ENCODE results near the gene MEN1.

Gene MEN1

DNA sequence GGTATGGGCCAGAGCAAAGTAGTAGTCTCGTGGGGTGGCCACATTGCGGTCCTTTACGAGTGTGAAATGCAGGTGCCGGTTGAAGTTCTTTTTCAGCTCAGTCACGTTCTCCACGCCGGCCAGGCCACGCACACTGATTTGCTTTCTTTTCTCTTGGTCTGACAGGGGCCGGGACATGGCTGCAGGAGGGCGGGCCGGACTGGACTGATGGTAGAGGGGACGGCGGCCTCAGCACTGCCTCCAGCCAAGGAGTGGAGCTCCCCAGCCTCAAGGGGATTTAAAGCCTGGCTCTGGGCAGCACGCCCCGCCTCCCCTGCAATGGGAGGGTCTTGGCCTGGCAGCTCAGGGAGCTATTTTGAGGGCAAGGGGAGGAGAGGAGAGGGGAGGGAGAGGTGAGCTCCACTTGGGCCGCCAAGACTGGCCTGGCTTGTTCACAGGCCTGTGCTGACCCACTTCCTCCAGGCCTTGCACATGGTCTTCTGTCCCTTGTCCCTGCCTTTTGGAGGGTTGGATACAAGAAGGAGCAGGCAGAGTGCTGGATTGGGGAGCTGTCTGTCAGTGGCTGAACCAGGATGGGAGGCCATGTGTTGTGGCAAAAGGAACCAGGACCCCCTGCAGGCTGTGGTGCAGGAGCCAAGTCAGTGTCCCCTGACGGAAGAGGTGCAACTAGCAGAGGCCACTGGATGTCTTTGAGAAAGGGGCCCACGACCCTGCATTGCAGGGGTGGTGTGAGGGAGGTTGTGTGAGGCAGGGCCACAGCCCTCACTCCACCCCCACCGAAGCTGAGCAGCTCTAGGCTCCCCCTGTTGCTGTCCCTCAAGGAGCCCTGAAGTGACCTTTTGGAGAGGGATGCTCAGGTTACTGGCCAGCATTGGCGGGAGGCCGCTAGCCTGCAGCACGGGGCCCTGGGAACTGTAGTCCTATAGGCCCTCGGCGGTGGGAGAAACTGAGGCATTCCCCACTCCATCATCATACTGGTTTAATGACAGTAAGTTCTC lies 50.3 kb downstream of the MEN1 start, which contains the start of gene PYGM:
TSS of gene PYGM (minus strand) at position 253 of the 998 bp plus-strand sequence. CDS start at position 177, 76 bp downstream.
- DNase-seq, result no peak

DNA sequence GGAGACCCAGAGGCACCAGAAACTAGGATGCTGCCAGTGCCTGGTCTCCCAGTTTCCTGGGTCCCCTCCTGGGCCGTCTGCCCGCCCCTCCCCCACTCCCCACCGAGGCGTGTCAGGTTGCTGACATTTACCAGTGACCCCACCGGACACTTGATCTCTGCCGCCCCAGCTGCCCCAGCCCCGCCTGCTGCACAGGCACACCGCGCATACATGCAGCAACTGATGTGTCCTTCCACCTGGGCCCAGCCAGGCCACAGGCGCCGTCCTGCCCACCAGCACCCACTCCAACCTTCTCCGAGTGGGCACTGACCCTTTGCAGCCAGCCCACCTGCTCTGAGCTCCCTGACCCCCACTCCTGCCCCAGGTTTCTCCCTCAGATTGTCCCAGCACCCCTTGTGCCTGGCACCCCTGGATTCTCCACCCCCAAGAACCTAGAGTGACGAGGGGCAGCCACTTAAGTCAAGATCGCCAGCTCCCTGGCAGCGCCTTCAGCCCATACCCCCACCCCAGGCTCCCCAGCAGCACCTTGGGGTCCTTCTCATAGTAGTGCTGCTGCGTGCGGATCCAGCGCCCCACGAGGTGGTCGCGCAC lies 51.1 kb downstream of the MEN1 start:
- DNase-seq, result no peak

GRCh38 chr11:64758330-64759079 lies 51.8 kb downstream of the MEN1 start:
- no peak for DNase-seq

DNA sequence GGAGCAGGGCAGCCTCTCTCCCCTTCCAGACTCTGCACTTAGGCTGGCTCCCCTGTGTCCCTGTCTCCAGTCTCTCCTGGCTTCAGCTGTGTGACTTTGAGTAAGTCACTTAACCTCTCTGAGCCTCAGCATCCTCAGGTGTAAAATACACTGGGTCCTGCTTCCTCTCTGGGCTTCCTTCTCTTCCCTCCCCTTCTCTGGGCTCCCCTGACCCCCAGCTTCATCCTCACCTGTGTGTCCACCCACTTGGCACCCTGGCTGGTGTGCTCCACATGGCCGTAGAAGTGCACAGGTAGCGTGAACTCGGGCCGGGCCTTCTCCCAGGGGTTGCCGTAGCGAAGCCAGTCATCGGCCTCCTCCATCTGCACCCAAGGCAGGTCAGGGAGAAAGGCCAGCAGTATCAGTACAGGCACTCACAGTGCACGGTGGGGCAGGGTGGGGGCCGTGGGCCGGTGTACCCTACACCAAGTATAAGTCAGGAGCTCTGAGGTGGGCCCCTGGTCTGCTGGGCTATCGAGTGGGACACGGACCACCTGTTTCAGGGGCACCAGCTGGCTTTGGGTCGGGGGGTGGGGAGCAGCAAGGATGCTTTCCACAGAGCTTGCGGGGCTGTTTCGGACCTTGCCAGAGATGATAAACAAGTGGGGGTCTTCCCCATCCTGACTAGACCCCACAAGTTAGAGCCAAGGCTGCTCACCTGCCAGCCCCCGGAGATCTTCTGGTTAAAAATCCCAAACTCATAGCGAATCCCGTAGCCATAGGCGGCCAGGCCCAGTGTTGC lies 52.6 kb downstream of the MEN1 start:
- no peak for DNase-seq

DNA sequence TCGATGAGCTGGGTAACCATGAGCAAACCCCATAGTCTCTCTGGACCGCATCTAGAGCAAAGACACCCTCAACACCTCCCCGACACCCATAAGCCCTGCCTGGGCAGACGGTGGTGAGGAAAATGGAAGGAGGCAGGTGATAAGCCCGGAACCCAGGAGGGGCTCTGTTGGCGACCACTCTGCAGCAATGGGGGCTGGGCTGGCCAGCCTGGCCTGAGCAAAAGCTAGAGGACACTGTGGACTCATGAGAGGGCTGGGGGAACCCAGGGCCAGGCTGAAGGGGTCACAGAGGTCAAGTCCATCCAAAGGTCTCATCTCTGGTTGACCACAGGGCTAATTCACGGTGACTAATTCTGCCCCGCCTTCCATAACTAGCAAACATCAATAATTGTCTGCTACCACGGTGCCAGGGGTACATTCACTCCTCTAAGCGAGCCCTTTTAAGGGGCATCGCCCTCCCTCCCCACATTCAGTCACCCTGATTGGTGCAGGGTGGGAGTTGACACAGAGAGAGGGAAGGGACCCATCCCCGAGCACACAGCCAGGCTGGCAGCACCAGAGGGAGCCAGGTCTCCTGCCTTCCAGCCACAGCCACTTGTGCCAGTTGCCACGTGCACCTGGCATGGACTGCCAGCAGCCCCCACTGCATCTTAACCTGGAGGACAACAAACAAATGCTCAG lies 54.5 kb downstream of the MEN1 start:
- DNase-seq, result no peak

DNA sequence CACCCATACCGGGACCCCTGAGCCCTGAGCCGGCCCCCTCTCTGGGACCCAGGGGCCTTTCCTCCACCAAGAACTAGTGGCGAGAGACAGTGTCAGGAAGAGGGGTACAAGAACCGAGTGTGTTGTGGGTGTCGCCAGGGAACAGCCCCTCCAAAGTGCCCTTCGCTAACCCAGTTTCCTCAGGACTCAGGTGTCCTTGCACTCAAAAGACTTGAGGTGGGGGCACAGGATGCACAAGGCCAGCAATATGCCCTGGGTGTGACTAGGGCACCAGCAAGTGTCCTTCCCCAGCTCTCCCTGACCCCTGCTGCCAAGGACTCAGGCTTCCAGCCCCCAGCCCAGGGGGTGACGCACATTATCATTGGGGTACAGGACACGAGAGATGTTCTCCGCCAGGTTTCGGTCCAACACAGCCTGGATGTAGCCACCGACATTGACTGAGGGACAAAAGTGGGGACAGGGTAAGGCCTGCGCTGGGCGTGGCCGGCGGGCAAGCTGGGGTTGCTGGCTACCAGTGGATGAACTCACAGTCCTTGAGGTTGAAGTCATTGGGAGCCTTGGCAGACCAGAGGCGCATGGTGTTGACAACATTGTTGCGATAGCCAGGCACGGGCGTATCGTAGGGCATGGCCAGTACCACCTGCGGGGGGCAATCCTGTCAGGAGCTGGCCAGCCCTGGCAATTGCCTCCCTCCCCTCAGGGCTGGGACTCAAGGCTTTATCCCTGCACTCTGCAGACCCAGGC lies 55.3 kb downstream of the MEN1 start:
- no peak for DNase-seq

DNA sequence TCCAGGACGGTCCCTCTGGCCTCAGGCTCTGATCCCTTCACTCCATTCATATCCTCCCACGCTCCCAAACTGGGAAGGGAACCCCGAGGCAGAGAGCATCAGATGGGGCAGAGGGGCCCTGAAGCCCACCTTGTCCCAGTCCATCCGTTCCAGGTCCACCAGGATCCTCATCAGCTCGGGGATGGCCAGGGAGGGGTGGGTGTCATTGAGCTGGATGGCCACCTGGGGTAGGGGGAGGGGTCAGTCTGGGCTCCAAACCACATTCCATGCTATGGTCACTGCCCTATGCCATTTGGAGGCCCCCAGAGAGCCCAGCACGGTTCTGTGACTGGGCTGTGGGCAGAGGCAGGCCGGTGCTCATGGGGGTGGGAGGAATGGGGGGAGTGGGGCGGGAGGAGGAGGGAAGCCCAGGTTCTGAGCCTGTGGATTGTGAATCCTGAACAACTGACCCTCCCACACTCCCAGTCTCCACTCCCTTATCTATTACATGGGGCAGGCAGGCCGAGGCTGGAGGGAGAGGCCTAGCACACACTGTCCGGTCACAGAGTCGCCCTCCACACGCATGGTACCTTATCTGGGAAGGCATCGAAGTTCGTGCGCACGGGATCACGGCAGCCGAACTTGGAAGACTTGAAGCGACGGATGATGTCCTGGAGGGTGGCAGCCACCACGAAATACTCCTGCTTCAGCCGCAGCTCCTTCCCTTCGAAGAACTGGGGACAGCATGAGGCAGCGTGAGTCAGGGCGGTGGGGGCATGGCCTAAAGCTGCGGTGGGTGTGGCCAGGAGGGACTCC lies 56.0 kb downstream of the MEN1 start:
- DNase-seq, result no peak

All from NCI-H1930 (cell line).